SK-N-SH treated with all-trans-retinoic acid at 6 μM for 48 hours (cell line): ENCODE measurements around the gene PSD.

Experiments used
- ATAC-seq: fragments of 200-7000 bp; cut with Tn5 transposase; 3 replicates; pipeline ENCODE4 v1.9.1; 2020; ENCODE audit warnings: mild to moderate bottlenecking, moderate library complexity
- ARNTL ChIP-seq: fragments of 450-650 bp; formaldehyde crosslinking; IDR thresholded peaks from 2 replicates; pipeline ENCODE4 v1.5.0; 2020; ENCODE audit warnings: low read depth, mild to moderate bottlenecking, moderate library complexity, borderline replicate concordance
- BACH2 ChIP-seq: fragments of 250-450 bp; sonication (Bioruptor Pico); IDR thresholded peaks from 2 replicates; pipeline ENCODE4 v1.9.0; 2021; ENCODE audit warnings: mild to moderate bottlenecking, borderline replicate concordance
- CREB5 ChIP-seq: fragments of 250-450 bp; sonication (Bioruptor Pico); IDR thresholded peaks from 2 replicates; pipeline ENCODE4 v1.5.1; 2020; ENCODE audit warnings: low read depth, mild to moderate bottlenecking, moderate library complexity
- CSRNP3 ChIP-seq: fragments of 250-450 bp; sonication (Bioruptor Pico); IDR thresholded peaks from 2 replicates; pipeline ENCODE4 v1.5.1; 2021; ENCODE audit warnings: mild to moderate bottlenecking, moderate library complexity
- GLIS3 ChIP-seq: fragments of 250-450 bp; sonication (Bioruptor Pico); IDR thresholded peaks from 2 replicates; pipeline ENCODE4 v1.5.0; 2020; ENCODE audit warnings: mild to moderate bottlenecking, moderate library complexity
- ISL1 ChIP-seq: fragments of 250-450 bp; sonication (Bioruptor Pico); IDR thresholded peaks from 2 replicates; pipeline ENCODE4 v2.1.2; 2022; ENCODE audit warnings: mild to moderate bottlenecking, moderate library complexity
- PATZ1 ChIP-seq: fragments of 250-450 bp; sonication (Bioruptor Pico); IDR thresholded peaks from 2 replicates; pipeline ENCODE4 v1.8.0; 2020; ENCODE audit warnings: mild to moderate bottlenecking, moderate library complexity, borderline replicate concordance
- POU6F1 ChIP-seq: fragments of 250-450 bp; sonication (Bioruptor Pico); IDR thresholded peaks from 2 replicates; pipeline ENCODE4 v1.8.0; 2021; ENCODE audit warnings: low read depth, mild to moderate bottlenecking, moderate library complexity, borderline replicate concordance
- RARB ChIP-seq: fragments of 250-450 bp; sonication (Bioruptor Pico); IDR thresholded peaks from 2 replicates; pipeline ENCODE4 v1.8.0; 2021; ENCODE audit warnings: mild to moderate bottlenecking, moderate library complexity
- SNAI2 ChIP-seq: fragments of 250-450 bp; sonication (Bioruptor Pico); IDR thresholded peaks from 2 replicates; pipeline ENCODE4 v1.5.0; 2020; ENCODE audit warnings: mild to moderate bottlenecking, moderate library complexity
- TCF4 ChIP-seq: fragments of 250-450 bp; sonication (Bioruptor Pico); IDR thresholded peaks from 2 replicates; pipeline ENCODE4 v1.8.0; 2021; ENCODE audit warnings: mild to moderate bottlenecking, moderate library complexity, borderline replicate concordance
- TSHZ2 ChIP-seq: fragments of 250-450 bp; sonication (Bioruptor Pico); IDR thresholded peaks from 2 replicates; pipeline ENCODE4 v1.5.0; 2020; ENCODE audit warnings: mild to moderate bottlenecking, moderate library complexity
- ZC3H10 ChIP-seq: fragments of 250-450 bp; sonication (Bioruptor Pico); IDR thresholded peaks from 2 replicates; pipeline ENCODE4 v1.5.1; 2021; ENCODE audit warnings: mild to moderate bottlenecking, moderate library complexity
- ZFP3 ChIP-seq: fragments of 250-450 bp; sonication (Bioruptor Pico); IDR thresholded peaks from 2 replicates; pipeline ENCODE4 v1.5.0; 2020; ENCODE audit warnings: mild to moderate bottlenecking, moderate library complexity
- ZFP30 ChIP-seq: fragments of 450-650 bp; formaldehyde crosslinking; IDR thresholded peaks from 2 replicates; pipeline ENCODE4 v1.5.0; 2022; ENCODE audit warnings: mild to moderate bottlenecking, moderate library complexity
- ZNF565 ChIP-seq: fragments of 450-650 bp; formaldehyde crosslinking; conservative IDR thresholded peaks from 2 replicates; pipeline ENCODE4 v1.5.0; 2020; ENCODE audit warnings: low read depth, mild to moderate bottlenecking, moderate library complexity
- ZNF70 ChIP-seq: fragments of 450-650 bp; formaldehyde crosslinking; IDR thresholded peaks from 2 replicates; pipeline ENCODE4 v1.5.0; 2020; ENCODE audit warnings: mild to moderate bottlenecking, moderate library complexity
- ZNF8 ChIP-seq: fragments of 450-650 bp; formaldehyde crosslinking; IDR thresholded peaks from 2 replicates; pipeline ENCODE4 v1.5.0; 2020; ENCODE audit warnings: mild to moderate bottlenecking, moderate library complexity

PSD gene

GRCh38 chr10:102396317-102396650 is 22.3 kb downstream of the PSD start:
- no peak for ATAC-seq
- TF ChIP-seq CSRNP3 (CRISPR knock-in tag) (no peak), SNAI2 (CRISPR knock-in tag) (no peak), ZNF8 (no peak), PATZ1 (CRISPR knock-in tag) (no peak), GLIS3 (CRISPR knock-in tag) (no peak)

- no peak for TF ChIP-seq TCF4 (CRISPR knock-in tag)
- no peak for TF ChIP-seq PATZ1 (CRISPR knock-in tag)
- TF ChIP-seq ARNTL (CRISPR knock-in tag) = no peak
- TF ChIP-seq ISL1 (CRISPR knock-in tag) = no peak
- TF ChIP-seq RARB = no peak
- TF ChIP-seq ZNF70 (CRISPR knock-in tag) = no peak
- no peak for TF ChIP-seq CREB5
- no peak for TF ChIP-seq ZFP3
- TF ChIP-seq POU6F1 = no peak
- TF ChIP-seq ZFP30 (CRISPR knock-in tag) = no peak
- no peak for TF ChIP-seq ZC3H10
- no peak for TF ChIP-seq ZNF565 (CRISPR knock-in tag)
Measured at GRCh38 chr10:102395400-102396316, 22.9 kb downstream of the PSD start, which contains the start of gene NFKB2. NFKB2 (plus strand) TSS chr10:102395705; CDS start chr10:102395960, 255 bp downstream.

GRCh38 chr10:102394801-102395399 is 23.7 kb downstream of the PSD start:
- TF ChIP-seq BACH2 (CRISPR knock-in tag) (no peak), ISL1 (CRISPR knock-in tag) (no peak), TSHZ2 (CRISPR knock-in tag) (no peak), RARB (no peak), ZC3H10 (no peak)
- ATAC-seq = peak; percentile 8

More at GRCh38 chr10:102395400-102396316, 22.9 kb downstream of the PSD start, which contains the start of gene NFKB2:
- peak; percentile 65 for ATAC-seq
